ENCODE results near the gene USP3. TPM values are rescaled to one million over a fixed set of nuclear protein-coding genes. Genes with fewer than 3 reads are reported as not detected.
"Not testable (repeated sequence)": the region's sequence is repeated elsewhere in the genome, so short reads cannot be mapped to it uniquely, and the experiment has no call there.

USP3 gene
- total RNA-seq, 4 donors from 2014 or later, result 36.6 to 50.3 (median 45.5) TPM

DNA sequence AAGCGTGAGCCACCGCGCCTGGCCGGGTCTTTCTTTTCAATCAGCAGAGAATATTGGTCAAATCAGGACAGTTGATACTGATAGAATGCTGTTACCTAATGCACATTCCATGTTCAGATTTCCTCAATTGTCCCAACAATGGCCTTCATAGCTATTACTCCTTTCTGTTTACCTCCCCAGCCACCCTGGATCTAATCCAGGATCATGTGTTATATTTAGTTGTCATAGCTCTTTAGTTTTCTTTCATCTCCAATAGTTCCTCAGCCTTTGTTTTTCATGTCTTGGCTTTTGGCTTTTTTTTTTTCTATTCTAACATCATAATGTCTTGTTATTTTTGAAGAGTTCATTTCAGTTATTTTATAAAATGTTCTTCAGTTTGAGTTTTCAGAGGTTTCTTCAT lies 14.6 kb downstream of the USP3 start:
- Histone ChIP-seq H3K27ac (no peak overlapping the region), H3K4me1 (peaks cover 21 to 96% (median 25%) of the 10 kb centered on the region in 3 donors), H3K4me3 (no peak overlapping the region), H3K9me3 (no peaks in the 10 kb centered on the region), H3K27me3 (no peaks in the 10 kb centered on the region), H3K36me3 (no peaks in the 10 kb centered on the region)
- 100% methylated on average over 4 of the region's 4 CpGs; no CpG with 5 or more reads in 1 of the 2 donors for WGBS, 2 donors (ENCODE audit: low coverage in 1 of 2)
- no peak for ATAC-seq
- no peak for TF ChIP-seq EP300 (IDR thresholded peaks at IDR 0.05)
- TF ChIP-seq, protein P1, sequence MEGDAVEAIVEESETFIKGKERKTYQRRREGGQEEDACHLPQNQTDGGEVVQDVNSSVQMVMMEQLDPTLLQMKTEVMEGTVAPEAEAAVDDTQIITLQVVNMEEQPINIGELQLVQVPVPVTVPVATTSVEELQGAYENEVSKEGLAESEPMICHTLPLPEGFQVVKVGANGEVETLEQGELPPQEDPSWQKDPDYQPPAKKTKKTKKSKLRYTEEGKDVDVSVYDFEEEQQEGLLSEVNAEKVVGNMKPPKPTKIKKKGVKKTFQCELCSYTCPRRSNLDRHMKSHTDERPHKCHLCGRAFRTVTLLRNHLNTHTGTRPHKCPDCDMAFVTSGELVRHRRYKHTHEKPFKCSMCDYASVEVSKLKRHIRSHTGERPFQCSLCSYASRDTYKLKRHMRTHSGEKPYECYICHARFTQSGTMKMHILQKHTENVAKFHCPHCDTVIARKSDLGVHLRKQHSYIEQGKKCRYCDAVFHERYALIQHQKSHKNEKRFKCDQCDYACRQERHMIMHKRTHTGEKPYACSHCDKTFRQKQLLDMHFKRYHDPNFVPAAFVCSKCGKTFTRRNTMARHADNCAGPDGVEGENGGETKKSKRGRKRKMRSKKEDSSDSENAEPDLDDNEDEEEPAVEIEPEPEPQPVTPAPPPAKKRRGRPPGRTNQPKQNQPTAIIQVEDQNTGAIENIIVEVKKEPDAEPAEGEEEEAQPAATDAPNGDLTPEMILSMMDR (IDR thresholded peaks at IDR 0.05), result no peak
- TF ChIP-seq POLR2AphosphoS5 (IDR thresholded peaks at IDR 0.05), result no peak
- no peak for TF ChIP-seq POLR2A (IDR thresholded peaks at IDR 0.05)

DNA sequence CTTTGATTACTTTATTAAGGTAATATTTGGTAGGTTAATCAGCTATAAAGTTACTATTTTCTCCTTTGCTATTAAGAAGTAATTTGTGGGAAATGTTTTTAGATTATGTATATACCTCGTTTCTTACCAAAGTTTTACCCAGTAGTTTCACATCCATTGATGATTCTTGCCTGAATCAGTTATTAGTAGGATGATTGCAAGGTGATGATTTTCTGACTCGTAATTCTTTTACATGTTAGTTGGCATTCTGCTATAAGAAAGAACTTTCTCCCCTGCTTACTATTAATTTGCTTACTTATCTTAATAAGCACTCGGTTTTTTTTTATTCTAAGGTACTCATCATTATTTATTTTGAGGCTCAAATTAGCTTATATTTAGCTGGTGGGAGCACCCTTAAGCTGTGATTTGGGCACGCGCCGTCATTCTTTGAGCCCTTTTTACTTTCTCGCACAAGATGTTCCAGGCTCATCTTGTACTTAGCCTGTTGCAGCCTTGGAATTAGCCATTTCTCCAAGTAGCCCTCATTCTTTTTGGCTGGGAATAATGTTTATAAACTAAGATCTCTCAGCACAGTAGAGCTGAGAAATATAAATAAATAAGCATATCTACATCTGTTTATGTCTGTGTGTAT lies 15.3 kb downstream of the USP3 start:
- ATAC-seq, result no peak
- Histone ChIP-seq H3K4me1 (peaks cover 17 to 96% (median 27%) of the 10 kb centered on the region in 3 donors), H3K9me3 (no peaks in the 10 kb centered on the region), H3K27ac (no peak overlapping the region), H3K36me3 (no peaks in the 10 kb centered on the region), H3K27me3 (no peaks in the 10 kb centered on the region), H3K4me3 (no peak overlapping the region)
- no peak for TF ChIP-seq POLR2AphosphoS5 (IDR thresholded peaks at IDR 0.05)
- TF ChIP-seq, protein P1 (IDR thresholded peaks at IDR 0.05), result no peak
- TF ChIP-seq EP300 (IDR thresholded peaks at IDR 0.05), result no peak
- no peak for TF ChIP-seq POLR2A (IDR thresholded peaks at IDR 0.05)
- WGBS, 2 donors (ENCODE audit: low coverage in 1 of 2), result 82 to 83% methylated on average over 7 of the region's 7 CpGs

DNA sequence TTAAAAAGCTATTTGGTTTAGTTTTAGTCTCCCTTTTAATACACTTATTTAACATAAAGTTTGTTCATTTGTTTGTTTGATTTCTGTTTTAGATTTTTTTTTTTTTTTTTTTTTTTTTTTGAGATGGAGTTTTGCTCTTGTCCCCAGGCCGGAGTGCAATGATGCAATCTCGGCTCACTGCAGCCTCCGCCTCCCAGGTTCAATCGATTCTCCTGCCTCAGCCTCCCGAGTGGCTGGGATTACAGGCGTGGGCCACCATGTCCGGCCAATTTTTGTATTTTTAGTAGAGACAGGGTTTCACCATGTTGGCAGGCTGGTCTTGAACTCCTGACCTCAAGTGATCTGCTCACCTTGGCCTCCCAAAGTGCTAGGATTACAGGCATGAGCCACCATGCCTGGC lies 16.1 kb downstream of the USP3 start:
- H3K27me3 ChIP-seq, H3K4me3 ChIP-seq, H3K27ac ChIP-seq, H3K9me3 ChIP-seq, H3K36me3 ChIP-seq, ATAC-seq: not testable (repeated sequence)
- 89 to 93% methylated on average over 5 to 7 of the region's 7 CpGs for WGBS, 2 donors (ENCODE audit: low coverage in 1 of 2)
- H3K4me1 ChIP-seq, result peaks cover 10 to 96% (median 22%) of the 10 kb centered on the region in 3 donors

GRCh38 chr15:63522225-63522578 lies 17.8 kb downstream of the USP3 start:
- Histone ChIP-seq H3K4me3 (no peak overlapping the region), H3K27me3 (no peaks in the 10 kb centered on the region), H3K36me3 (no peaks in the 10 kb centered on the region), H3K27ac (no peak overlapping the region), H3K9me3 (no peaks in the 10 kb centered on the region), H3K4me1 (peaks cover 5 to 86% (median 12%) of the 10 kb centered on the region in 3 donors)
- 67% methylated on average over 1 of the region's 3 CpGs; no CpG with 5 or more reads in 1 of the 2 donors for WGBS, 2 donors (ENCODE audit: low coverage in 1 of 2)
- ATAC-seq, result no peak
- no peak for TF ChIP-seq EP300 (IDR thresholded peaks at IDR 0.05)
- no peak for TF ChIP-seq POLR2AphosphoS5 (IDR thresholded peaks at IDR 0.05)
- no peak for TF ChIP-seq POLR2A (IDR thresholded peaks at IDR 0.05)
- TF ChIP-seq, protein P1 (IDR thresholded peaks at IDR 0.05), result no peak

DNA sequence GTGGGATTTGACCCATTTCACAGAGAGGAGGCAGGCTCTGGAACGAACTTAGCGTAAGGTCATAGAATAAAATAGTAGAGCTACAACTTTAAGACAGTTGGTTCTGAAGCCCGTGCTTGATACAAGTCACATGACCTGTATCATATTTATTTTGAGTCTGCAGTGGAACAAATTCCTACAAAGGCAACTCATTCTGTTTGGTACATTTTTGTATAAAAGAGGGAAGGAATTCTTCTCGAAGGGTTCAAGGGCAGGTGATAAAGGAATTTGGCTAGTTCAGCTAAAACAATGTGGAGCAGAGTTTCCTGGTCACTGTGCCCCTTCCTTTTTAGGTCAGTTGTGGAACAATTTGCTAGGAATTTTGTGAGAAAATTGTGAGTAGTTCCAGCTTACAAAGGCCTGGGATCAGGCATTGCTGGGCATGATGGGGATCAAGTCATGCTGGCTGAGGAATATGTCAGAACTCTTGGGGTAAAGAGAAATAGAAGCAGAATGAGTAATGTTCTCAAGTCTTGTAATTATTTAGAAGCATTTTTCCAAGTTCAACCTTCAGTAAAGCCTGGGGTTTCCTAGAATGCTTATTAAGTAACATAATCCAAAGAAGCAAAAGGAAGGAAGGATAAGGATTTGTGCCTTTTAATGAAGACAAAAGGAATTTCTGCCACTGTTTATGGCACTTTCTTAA lies 19.1 kb downstream of the USP3 start:
- H3K27me3 ChIP-seq, result no peaks in the 10 kb centered on the region
- H3K9me3 ChIP-seq, result no peaks in the 10 kb centered on the region
- no peaks in the 10 kb centered on the region for H3K36me3 ChIP-seq
- H3K27ac ChIP-seq, result no peak overlapping the region
- TF ChIP-seq POLR2A (IDR thresholded peaks at IDR 0.05), result no peak
- no peak for TF ChIP-seq POLR2AphosphoS5 (IDR thresholded peaks at IDR 0.05)
- TF ChIP-seq EP300 (IDR thresholded peaks at IDR 0.05), result no peak
- TF ChIP-seq, protein P1 (IDR thresholded peaks at IDR 0.05), result no peak
- H3K4me3 ChIP-seq, result no peak overlapping the region
- H3K4me1 ChIP-seq, result peaks cover 5 to 81% (median 12%) of the 10 kb centered on the region in 3 donors
- ATAC-seq, result no peak
- WGBS, 2 donors (ENCODE audit: low coverage in 1 of 2), result 31 to 47% methylated on average over 4 of the region's 4 CpGs

All from gastroesophageal sphincter (tissue), 4 donors.